Left lobe of liver (tissue), 2 donors: ENCODE results near the gene LAX1. TPM values are rescaled to one million over a fixed set of nuclear protein-coding genes. Genes with fewer than 3 reads are reported as not detected.
"Not testable (repeated sequence)": the region's sequence is repeated elsewhere in the genome, so short reads cannot be mapped to it uniquely, and the experiment has no call there.

Experiments used
- ATAC-seq: fragments of 200-7000 bp; cut with Tn5 transposase; one replicate; pipeline ENCODE4 v1.9.1; 2020; ENCODE audit warnings: mild to moderate bottlenecking, moderate library complexity
- DNase-seq: peaks from one replicate; pipeline ENCODE4 v3.0.0-alpha.2; 2020; ENCODE audit warnings: low spot score
- total RNA-seq: library from RNA; stranded (reverse); gene quantifications from one replicate; pipeline ENCODE4 v1.2.1, GENCODE V29; 2021
- donor health status: DM: no; HTN: no; CAD: no; lungs with moderate emphysema.
- donor health status: DM: no; HTN: yes; CAD: no.

Gene LAX1
- total RNA-seq, 1 donor from 2014 or later = 0.25 TPM

DNA sequence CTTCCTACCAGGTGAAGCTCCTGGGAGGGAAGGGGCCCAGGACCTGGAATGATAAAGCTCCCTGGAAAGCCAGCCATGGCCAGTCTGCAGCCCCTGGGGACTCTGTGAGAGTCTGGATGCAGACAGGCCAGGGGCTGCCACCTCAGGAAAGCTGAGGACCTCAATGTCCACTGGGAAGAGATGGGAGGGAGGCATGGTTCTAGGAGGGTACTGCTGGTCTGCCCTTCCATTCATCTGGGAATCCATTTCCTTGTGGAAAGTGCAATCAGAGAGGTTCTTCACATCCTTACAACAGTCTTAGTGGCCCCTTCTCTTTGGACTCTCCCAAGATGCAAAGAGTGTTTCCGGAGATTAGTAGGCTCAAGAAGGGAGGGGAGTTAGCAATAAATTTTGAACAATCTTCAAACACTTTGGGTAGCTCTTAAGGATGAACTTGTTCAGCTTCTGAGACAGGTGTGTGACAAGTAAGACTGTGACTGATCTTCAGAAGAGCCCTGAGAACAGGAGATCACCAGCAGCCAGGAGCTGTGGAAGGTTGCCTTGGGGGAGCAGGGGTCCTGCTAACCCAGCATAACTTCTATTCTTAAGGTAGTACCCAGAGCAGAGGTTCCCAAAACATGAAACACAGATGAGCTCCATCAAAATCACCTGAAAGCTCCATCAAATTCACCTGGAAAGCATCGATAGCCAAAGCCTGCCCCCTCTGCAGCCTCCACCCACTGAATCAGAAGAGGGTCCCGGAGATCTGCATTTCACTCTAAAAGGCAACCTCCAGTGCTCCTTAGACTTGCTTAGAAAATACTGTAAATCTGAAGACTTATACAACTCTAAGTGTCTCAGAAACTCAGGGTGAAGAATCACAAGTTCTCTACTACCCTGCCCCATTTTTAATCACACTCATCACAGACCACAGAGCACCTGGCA lies 616 bp upstream of the LAX1 start:
- ATAC-seq = no peak
- DNase-seq = no peak

- no peak for ATAC-seq
- no peak for DNase-seq
Measured at GRCh38 chr1:203768256-203768655, 3.3 kb downstream of the LAX1 start.

GRCh38 chr1:203769505-203770343 lies 4.7 kb downstream of the LAX1 start:
- DNase-seq (peak; percentile 86), ATAC-seq (peak; percentile 88)

- DNase-seq = no peak
- ATAC-seq = no peak
Measured at GRCh38 chr1:203771901-203772301, 6.9 kb downstream of the LAX1 start.

GRCh38 chr1:203772836-203773235 lies 7.9 kb downstream of the LAX1 start:
- ATAC-seq (no peak), DNase-seq (no peak)

- peak; percentile 83 for ATAC-seq
- no peak for DNase-seq
Measured at GRCh38 chr1:203776636-203777035, 11.7 kb downstream of the LAX1 start.

- no peak for ATAC-seq
- no peak for DNase-seq
Measured at GRCh38 chr1:203777596-203777995, 12.6 kb downstream of the LAX1 start.

- no peak for DNase-seq
- no peak for ATAC-seq
Measured at GRCh38 chr1:203778146-203778545, 13.2 kb downstream of the LAX1 start.

GRCh38 chr1:203778789-203779188 lies 13.8 kb downstream of the LAX1 start:
- ATAC-seq = no peak
- DNase-seq = no peak

GRCh38 chr1:203781962-203782361 lies 17.0 kb downstream of the LAX1 start:
- no peak for DNase-seq
- no peak for ATAC-seq

GRCh38 chr1:203789966-203790365 lies 25.0 kb downstream of the LAX1 start:
- ATAC-seq (no peak), DNase-seq (no peak)

DNA sequence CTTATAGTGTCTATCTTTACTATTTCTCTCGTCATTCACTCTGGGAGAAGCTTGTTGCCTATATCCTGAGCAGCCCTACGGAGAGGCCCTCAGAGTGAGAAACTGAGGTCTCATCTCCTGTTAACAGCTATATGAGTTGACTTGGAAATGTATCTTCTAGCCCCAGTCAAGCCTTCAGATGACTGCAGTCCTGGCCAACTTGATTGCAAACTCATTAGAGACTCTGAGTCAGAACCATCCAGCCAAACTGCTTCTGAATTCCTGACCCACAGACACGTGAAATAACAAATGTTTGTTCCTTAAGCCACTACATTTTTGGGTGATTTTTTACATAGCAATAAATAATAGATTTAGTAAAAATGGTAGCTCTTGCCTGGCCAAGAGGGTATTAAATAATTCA lies 26.5 kb downstream of the LAX1 start:
- DNase-seq (no peak), ATAC-seq (no peak)

DNA sequence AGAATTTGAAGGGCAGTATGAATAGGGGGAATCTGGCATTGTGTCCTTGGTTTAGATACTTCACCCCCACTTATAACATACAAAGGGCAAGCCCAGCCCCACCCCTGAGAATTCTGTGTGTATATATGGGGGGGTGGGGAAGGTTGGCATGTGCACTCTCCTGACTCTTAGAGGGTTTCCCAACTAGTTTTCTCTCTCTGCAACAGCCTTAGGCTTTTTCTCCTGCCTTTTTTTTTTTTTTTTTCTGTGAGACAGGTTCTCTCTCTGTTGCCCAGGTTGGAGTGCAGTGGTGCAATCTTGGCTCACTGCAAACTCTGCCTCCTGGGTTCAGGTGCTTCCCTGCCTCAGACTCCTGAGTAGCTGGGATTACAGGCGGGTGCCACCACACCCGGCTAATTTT lies 27.5 kb downstream of the LAX1 start:
- no peak for DNase-seq
- ATAC-seq = no peak

GRCh38 chr1:203793561-203793960 lies 28.6 kb downstream of the LAX1 start:
- DNase-seq, ATAC-seq: not testable (repeated sequence)

DNA sequence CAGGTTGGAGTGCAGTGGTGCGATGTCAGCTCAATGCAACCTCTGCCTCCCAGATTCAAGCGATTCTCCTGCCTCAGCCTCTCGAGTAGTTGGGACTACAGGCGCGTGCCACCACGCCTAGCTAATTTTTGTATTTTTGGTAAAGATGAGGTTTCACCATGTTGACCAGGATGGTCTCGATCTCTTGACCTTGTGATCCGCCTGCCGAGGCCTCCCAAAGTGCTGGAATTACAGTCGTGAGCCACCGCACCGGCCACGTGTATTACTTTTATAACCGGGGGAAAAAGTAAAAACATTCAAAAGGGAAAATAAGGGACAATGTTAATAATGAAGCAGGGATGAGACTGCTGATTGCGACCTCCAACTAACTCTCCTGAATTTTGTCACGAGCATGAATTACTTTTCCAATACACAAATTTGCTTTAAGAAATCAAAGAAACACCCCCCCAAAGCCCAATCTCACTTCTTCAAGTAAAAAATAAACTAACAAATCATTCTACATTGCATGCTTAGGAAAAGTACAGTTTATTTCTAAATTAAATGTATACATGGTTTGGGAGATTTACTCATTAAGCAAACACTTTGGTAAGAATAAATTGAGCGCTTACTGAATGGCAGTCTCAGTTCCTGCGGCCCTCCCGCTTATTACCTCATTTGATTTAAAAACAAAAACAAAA lies 29.9 kb downstream of the LAX1 start:
- ATAC-seq (no peak), DNase-seq (no peak)

GRCh38 chr1:203795441-203796235 lies 30.7 kb downstream of the LAX1 start, which contains the start of the genes ZBED6 and ZC3H11A:
Gene ZBED6 (plus strand): TSS chr1:203795623. CDS start chr1:203797523, 1,900 bp downstream.
Gene ZC3H11A (plus strand): TSS chr1:203795623. CDS start chr1:203817071, 21,448 bp downstream.
- peak; percentile 98 for DNase-seq
- ATAC-seq = peak; percentile 95

GRCh38 chr1:203796236-203796605 lies 31.2 kb downstream of the LAX1 start:
- DNase-seq (no peak), ATAC-seq (peak; percentile 35)

DNA sequence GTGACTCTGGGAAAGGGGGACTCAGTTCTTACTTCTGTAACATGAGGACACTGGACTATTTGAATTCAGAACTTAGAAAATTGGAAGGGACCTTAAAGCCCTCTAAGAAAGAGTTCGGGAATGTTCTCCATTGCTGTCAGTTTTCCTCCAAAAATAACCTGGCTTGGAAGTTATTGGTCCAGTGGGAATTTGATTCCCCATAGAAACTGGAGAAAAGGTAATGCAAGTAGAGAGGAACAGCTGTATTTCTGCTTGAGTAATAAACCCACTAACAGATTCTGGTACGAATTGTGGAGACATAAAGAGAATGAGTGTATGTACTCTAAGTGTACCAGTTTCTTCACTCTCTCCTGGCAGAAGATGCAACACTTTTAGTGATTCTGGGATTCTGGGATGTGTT lies 32.2 kb downstream of the LAX1 start:
- no peak for DNase-seq
- no peak for ATAC-seq

GRCh38 chr1:203797948-203798655 lies 33.1 kb downstream of the LAX1 start:
- no peak for DNase-seq
- no peak for ATAC-seq

- ATAC-seq = no peak
- DNase-seq = no peak
Measured at GRCh38 chr1:203799157-203799556, 34.2 kb downstream of the LAX1 start.
